Common myeloid progenitor, CD34-positive (primary cell): ENCODE results near the gene CFAP97D2.
"Not testable (repeated sequence)": the region's sequence is repeated elsewhere in the genome, so short reads cannot be mapped to it uniquely, and the experiment has no call there.

Source experiments
- CTCF ChIA-PET: fragments of 350-600 bp; sonication (Branson Sonifier 250); formaldehyde crosslinking; loops from one replicate; lab custom pipeline; 2021; ENCODE audit warnings: antibody characterized with exemption; lab: Charles Lee
- POLR2A ChIA-PET: fragments of 350-600 bp; sonication (Branson Sonifier 250); formaldehyde crosslinking; loops from one replicate; lab custom pipeline; 2021; ENCODE audit warnings: antibody characterized with exemption; lab: Charles Lee
- DNase-seq, 3 donors: peaks; one replicate each; pipeline versions ENCODE4 v3.0.0 to v3.0.0-alpha.2; 2013
- H3K27ac ChIP-seq, 2 experiments: 1 replicate in 1 of 2; 2 replicates in 1 of 2; pipeline ENCODE4 v1.7.0; 2013; ENCODE audit warnings: inconsistent platforms in 2 of 2, low read length in 2 of 2, mild to moderate bottlenecking in 2 of 2, low read depth in 1 of 2, moderate library complexity in 1 of 2; ENCODE audit not compliant: severe bottlenecking in 2 of 2, insufficient read depth in 1 of 2, poor library complexity in 1 of 2
- H3K27me3 ChIP-seq, 5 experiments: replicated peaks in 2 of 5; 1 replicate in 3 of 5; 2 replicates in 2 of 5; pipeline versions ENCODE4 v1.6.1 to v1.7.0; 2013; ENCODE audit warnings: low read length in 4 of 5, mild to moderate bottlenecking in 2 of 5, moderate library complexity in 2 of 5, inconsistent platforms in 1 of 5; ENCODE audit not compliant: insufficient read depth in 5 of 5, control insufficient read depth in 4 of 5
- H3K36me3 ChIP-seq, 4 experiments: 1 replicate in 2 of 4; 2 replicates in 2 of 4; pipeline versions ENCODE4 v1.6.1 to v1.7.0; 2013; ENCODE audit warnings: low read length in 3 of 4, control low read depth in 1 of 4, mild to moderate bottlenecking in 1 of 4; ENCODE audit not compliant: control insufficient read depth in 4 of 4, insufficient read depth in 4 of 4
- H3K4me1 ChIP-seq, 4 experiments: 1 replicate in 3 of 4; 2 replicates in 1 of 4; pipeline versions ENCODE4 v1.6.1 to v1.7.1; 2013; ENCODE audit warnings: low read length in 3 of 4, mild to moderate bottlenecking in 3 of 4, control low read depth in 1 of 4, inconsistent platforms in 1 of 4, moderate library complexity in 1 of 4; ENCODE audit not compliant: control insufficient read depth in 4 of 4, insufficient read depth in 4 of 4; ENCODE audit errors: control extremely low read depth in 1 of 4
- H3K4me3 ChIP-seq, 7 experiments: 1 replicate in 4 of 7; 2 replicates in 3 of 7; pipeline versions ENCODE4 v1.5.1 to v1.7.0; 2013; ENCODE audit warnings: mild to moderate bottlenecking in 7 of 7, low read length in 6 of 7, moderate library complexity in 6 of 7, inconsistent platforms in 2 of 7, low read depth in 2 of 7, control low read depth in 1 of 7; ENCODE audit not compliant: insufficient read depth in 4 of 7, control insufficient read depth in 1 of 7; ENCODE audit errors: extremely low read depth in 1 of 7
- H3K9me3 ChIP-seq, 5 experiments: 1 replicate in 4 of 5; 2 replicates in 1 of 5; pipeline versions ENCODE4 v1.6.1 to v1.7.1; 2013; ENCODE audit warnings: low read length in 4 of 5, mild to moderate bottlenecking in 2 of 5, inconsistent platforms in 1 of 5, low read depth in 1 of 5, moderate library complexity in 1 of 5; ENCODE audit not compliant: control insufficient read depth in 4 of 5, insufficient read depth in 2 of 5; ENCODE audit errors: control extremely low read depth in 1 of 5
- WGBS: methylation state at CpG from one replicate; pipeline ENCODE4 v1.1.5; 2013; ENCODE audit not compliant: insufficient coverage; 5-methylcytosine and 5-hydroxymethylcytosine counted together

Gene CFAP97D2

GRCh38 chr13:114198556-114198955 is 19.5 kb downstream of the CFAP97D2 start:
- Histone ChIP-seq H3K27ac (no peak overlapping the region), H3K4me1 (peaks cover 0 to 4% (median under 1%) of the 10 kb centered on the region in 4 experiments), H3K4me3 (no peak overlapping the region), H3K9me3 (peaks cover 0 to 22% (median 14%) of the 10 kb centered on the region in 5 experiments), H3K27me3 (peaks cover 0 to 18% (median 4%) of the 10 kb centered on the region in 5 experiments), H3K36me3 (no peaks in the 10 kb centered on the region)
- no peak for DNase-seq
- ChIA-PET CTCF (no interaction called here), POLR2A (no interaction called here)
- WGBS: 95% methylated on average over 15 of the region's 47 CpGs

GRCh38 chr13:114199526-114199925 is 20.5 kb downstream of the CFAP97D2 start:
- H3K27ac ChIP-seq, DNase-seq, H3K4me3 ChIP-seq, POLR2A ChIA-PET, H3K36me3 ChIP-seq, CTCF ChIA-PET, H3K4me1 ChIP-seq: not testable (repeated sequence)
- peaks cover 0 to 22% (median 13%) of the 10 kb centered on the region in 5 experiments for H3K9me3 ChIP-seq
- peaks cover 0 to 18% (median 4%) of the 10 kb centered on the region in 5 experiments for H3K27me3 ChIP-seq
- 53% methylated on average over 39 of the region's 75 CpGs for WGBS

- no peaks in the 10 kb centered on the region for H3K36me3 ChIP-seq
- H3K9me3 ChIP-seq: peaks cover 0 to 22% (median 13%) of the 10 kb centered on the region in 5 experiments
- H3K27me3 ChIP-seq: peaks cover 0 to 18% (median 4%) of the 10 kb centered on the region in 5 experiments
- 47% methylated on average over 21 of the region's 42 CpGs for WGBS
- no peak overlapping the region for H3K27ac ChIP-seq
- H3K4me1 ChIP-seq: peaks cover 0 to 5% (median under 1%) of the 10 kb centered on the region in 4 experiments
- POLR2A ChIA-PET: no interaction called here
- H3K4me3 ChIP-seq: peak overlapping the region in 1 of 7 experiments; percentile 37
- CTCF ChIA-PET: no interaction called here
- DNase-seq: peak in 2 of 3 donors; percentile 14 to 38
Measured at GRCh38 chr13:114199954-114200353, 20.9 kb downstream of the CFAP97D2 start.

- Histone ChIP-seq H3K27me3 (peaks cover 0 to 18% (median 4%) of the 10 kb centered on the region in 5 experiments), H3K36me3 (no peaks in the 10 kb centered on the region), H3K9me3 (peaks cover 0 to 22% (median 14%) of the 10 kb centered on the region in 5 experiments), H3K4me3 (no peak overlapping the region), H3K4me1 (peaks cover 0 to 5% (median under 1%) of the 10 kb centered on the region in 4 experiments), H3K27ac (no peak overlapping the region)
- no peak for DNase-seq
- 78% methylated on average over 15 of the region's 18 CpGs for WGBS
- POLR2A ChIA-PET: no interaction called here
- CTCF ChIA-PET: no interaction called here
Measured at GRCh38 chr13:114200399-114200911, 21.4 kb downstream of the CFAP97D2 start.

GRCh38 chr13:114202581-114202980 is 23.5 kb downstream of the CFAP97D2 start:
- CTCF ChIA-PET: interaction anchor here (1.1 kb wide), 2 partner anchors 16 to 27 kb away, joined by 3 read pairs; no protein-coding TSS in a partner anchor
- H3K27me3 ChIP-seq: peaks cover 0 to 18% (median 4%) of the 10 kb centered on the region in 5 experiments
- H3K4me1 ChIP-seq: peaks cover 0 to 5% (median under 1%) of the 10 kb centered on the region in 4 experiments
- whole genome bisulfite sequencing: 97% methylated on average over 6 of the region's 6 CpGs
- no peak for DNase-seq
- no peak overlapping the region for H3K27ac ChIP-seq
- peaks cover 0 to 30% (median 24%) of the 10 kb centered on the region in 5 experiments for H3K9me3 ChIP-seq
- POLR2A ChIA-PET: no interaction called here
- no peaks in the 10 kb centered on the region for H3K36me3 ChIP-seq
- no peak overlapping the region for H3K4me3 ChIP-seq

- peaks cover 0 to 31% (median 21%) of the 10 kb centered on the region in 5 experiments for H3K9me3 ChIP-seq
- H3K4me1 ChIP-seq: peaks cover 0 to 5% (median under 1%) of the 10 kb centered on the region in 4 experiments
- CTCF ChIA-PET: interaction anchor here (1.1 kb wide), 1 partner anchor 10 kb away, joined by 6 read pairs; no protein-coding TSS in a partner anchor
- H3K36me3 ChIP-seq: no peaks in the 10 kb centered on the region
- H3K27me3 ChIP-seq: peaks cover 0 to 18% (median 4%) of the 10 kb centered on the region in 5 experiments
- H3K27ac ChIP-seq: no peak overlapping the region
- POLR2A ChIA-PET: no interaction called here
- 58% methylated on average over 4 of the region's 4 CpGs for WGBS
- H3K4me3 ChIP-seq: no peak overlapping the region
- peak in 2 of 3 donors; percentile 38 to 49 for DNase-seq
Measured at GRCh38 chr13:114203536-114203935, 24.5 kb downstream of the CFAP97D2 start.

- no peak overlapping the region for H3K27ac ChIP-seq
- WGBS: 100% methylated on average over 1 of the region's 4 CpGs
- H3K27me3 ChIP-seq: peaks cover 0 to 16% (median 4%) of the 10 kb centered on the region in 5 experiments
- H3K36me3 ChIP-seq: no peaks in the 10 kb centered on the region
- H3K4me3 ChIP-seq: no peak overlapping the region
- H3K4me1 ChIP-seq: peaks cover 0 to 5% (median under 1%) of the 10 kb centered on the region in 4 experiments
- DNase-seq: no peak
- ChIA-PET POLR2A (no interaction called here), CTCF (interaction anchor here (1.1 kb wide), 1 partner anchor 9 kb away, joined by 6 read pairs; no protein-coding TSS in a partner anchor)
- peaks cover 0 to 30% (median 19%) of the 10 kb centered on the region in 5 experiments for H3K9me3 ChIP-seq
Measured at GRCh38 chr13:114204894-114205293, 25.8 kb downstream of the CFAP97D2 start.
